ENCODE data around the gene RABEP2. TPM values are rescaled to one million over a fixed set of nuclear protein-coding genes. Genes with fewer than 3 reads are reported as not detected.

Gene RABEP2
- total and polyA plus RNA-seq, 9 of the 15 experiments (the other 6 are each of a cell fraction or from before 2014, with no cell fraction given), result 0.15 to 13.4 (median 3.5) TPM

DNA sequence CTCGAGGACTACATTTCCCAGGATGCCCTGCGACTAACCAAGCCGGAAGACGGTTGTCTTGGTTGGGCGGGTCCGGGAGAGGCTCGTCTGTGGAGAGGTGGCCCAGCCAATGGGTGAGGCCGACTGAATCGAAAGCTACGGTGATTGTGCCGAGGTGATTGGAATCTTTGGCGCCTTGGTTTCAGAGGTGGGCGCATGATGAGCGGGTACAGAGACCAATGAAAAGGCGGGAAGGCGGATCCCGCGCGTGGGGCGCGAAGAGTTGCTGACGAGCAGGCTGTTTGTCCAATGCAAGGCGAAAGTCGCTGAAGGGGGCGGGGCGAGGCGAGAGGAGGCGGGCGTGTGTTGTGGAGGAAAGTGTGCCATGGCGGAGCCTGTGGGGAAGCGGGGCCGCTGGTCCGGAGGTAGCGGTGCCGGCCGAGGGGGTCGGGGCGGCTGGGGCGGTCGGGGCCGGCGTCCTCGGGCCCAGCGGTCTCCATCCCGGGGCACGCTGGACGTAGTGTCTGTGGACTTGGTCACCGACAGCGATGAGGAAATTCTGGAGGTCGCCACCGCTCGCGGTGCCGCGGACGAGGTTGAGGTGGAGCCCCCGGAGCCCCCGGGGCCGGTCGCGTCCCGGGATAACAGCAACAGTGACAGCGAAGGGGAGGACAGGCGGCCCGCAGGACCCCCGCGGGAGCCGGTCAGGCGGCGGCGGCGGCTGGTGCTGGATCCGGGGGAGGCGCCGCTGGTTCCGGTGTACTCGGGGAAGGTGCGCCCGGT, 25.8 kb upstream of the RABEP2 start, which contains the start of gene NFATC2IP (continued):
- no peak for TF ChIP-seq CLOCK (CRISPR knock-in tag; IDR thresholded peaks at IDR 0.05; ENCODE audit: borderline replicate concordance)
- TF ChIP-seq, protein P1, sequence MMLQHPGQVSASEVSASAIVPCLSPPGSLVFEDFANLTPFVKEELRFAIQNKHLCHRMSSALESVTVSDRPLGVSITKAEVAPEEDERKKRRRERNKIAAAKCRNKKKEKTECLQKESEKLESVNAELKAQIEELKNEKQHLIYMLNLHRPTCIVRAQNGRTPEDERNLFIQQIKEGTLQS (IDR thresholded peaks at IDR 0.05), result no peak
- TF ChIP-seq, protein P1 (CRISPR knock-in tag; conservative IDR thresholded peaks at IDR 0.05), result peak; percentile 59; the same call in 1 of the 2 replicates
- TF ChIP-seq KDM2B (CRISPR knock-in tag; IDR thresholded peaks at IDR 0.05), result no peak
- peak; percentile 91 for TF ChIP-seq RBM25 (IDR thresholded peaks at IDR 0.05; ENCODE audit: low read depth, low read length, severe bottlenecking)
- no peak for TF ChIP-seq ESRRA (IDR thresholded peaks at IDR 0.05; ENCODE audit: borderline replicate concordance, low read depth)
- peak in 1 of 2 experiments; percentile 54; a peak in 1 of 4 replicates for TF ChIP-seq HDAC1 (IDR thresholded peaks at IDR 0.05)
- no peak for TF ChIP-seq COPS2 (conservative IDR thresholded peaks at IDR 0.05)
- no peak for TF ChIP-seq SMARCC2 (IDR thresholded peaks at IDR 0.05; ENCODE audit: low read depth)
- no peak for TF ChIP-seq ZNF140 (CRISPR knock-in tag; IDR thresholded peaks at IDR 0.05)
- no peak for TF ChIP-seq MCM5 (IDR thresholded peaks at IDR 0.05; ENCODE audit: low read depth)
- TF ChIP-seq, protein P2, sequence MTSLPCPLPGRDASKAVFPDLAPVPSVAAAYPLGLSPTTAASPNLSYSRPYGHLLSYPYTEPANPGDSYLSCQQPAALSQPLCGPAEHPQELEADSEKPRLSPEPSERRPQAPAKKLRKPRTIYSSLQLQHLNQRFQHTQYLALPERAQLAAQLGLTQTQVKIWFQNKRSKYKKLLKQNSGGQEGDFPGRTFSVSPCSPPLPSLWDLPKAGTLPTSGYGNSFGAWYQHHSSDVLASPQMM (CRISPR knock-in tag; IDR thresholded peaks at IDR 0.05), result no peak
- TF ChIP-seq PHF20 (IDR thresholded peaks at IDR 0.05; ENCODE audit: partially characterized antibody), result peak; percentile 57
- TF ChIP-seq GABPB1 (CRISPR knock-in tag; IDR thresholded peaks at IDR 0.05), result peak; percentile 92
- no peak for TF ChIP-seq PYGO2 (tag; IDR thresholded peaks at IDR 0.05)
- TF ChIP-seq ZZZ3 (IDR thresholded peaks at IDR 0.05), result no peak
- TF ChIP-seq ETS2 (tag; IDR thresholded peaks at IDR 0.05; ENCODE audit: borderline replicate concordance, poor library complexity, severe bottlenecking), result no peak
- TF ChIP-seq KDM5B (IDR thresholded peaks at IDR 0.05; ENCODE audit: insufficient replicate concordance, low read depth, low read length), result peak; percentile 71
- no peak for TF ChIP-seq FOXJ2 (tag; IDR thresholded peaks at IDR 0.05)
- no peak for TF ChIP-seq MYNN (IDR thresholded peaks at IDR 0.05)
- no peak for TF ChIP-seq MYNN (CRISPR knock-in tag; IDR thresholded peaks at IDR 0.05)
- no peak for TF ChIP-seq ZC3H8 (IDR thresholded peaks at IDR 0.05)
- TF ChIP-seq CREB5 (CRISPR knock-in tag; IDR thresholded peaks at IDR 0.05), result no peak
- TF ChIP-seq ZNF583 (CRISPR knock-in tag; IDR thresholded peaks at IDR 0.05), result no peak
- TF ChIP-seq NFXL1 (CRISPR knock-in tag; IDR thresholded peaks at IDR 0.05), result no peak
